Measurements from ENCODE around the gene LRRC45.

DNA sequence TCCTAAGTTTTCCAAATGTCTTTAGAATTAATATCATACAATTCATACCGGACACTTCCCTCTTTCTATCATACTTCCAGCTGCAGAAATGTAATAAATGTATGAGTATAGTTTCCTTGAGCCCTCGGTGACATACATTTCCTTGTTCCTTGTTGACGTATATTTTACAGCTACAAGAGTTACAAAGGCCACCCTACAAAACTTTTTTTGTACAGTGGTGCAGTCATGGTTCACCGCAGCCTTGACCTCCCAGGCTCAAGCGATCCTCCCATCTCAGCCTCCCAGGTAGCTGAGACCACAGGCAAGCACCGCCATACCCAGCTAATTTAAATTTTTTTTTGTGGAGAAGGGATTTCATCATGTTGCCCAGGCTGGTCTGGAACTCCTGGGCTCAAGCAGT lies 49.7 kb downstream of the LRRC45 start:
- TF ChIP-seq POLR2A (IDR thresholded peaks at IDR 0.05): no peak
- TF ChIP-seq, protein P1, sequence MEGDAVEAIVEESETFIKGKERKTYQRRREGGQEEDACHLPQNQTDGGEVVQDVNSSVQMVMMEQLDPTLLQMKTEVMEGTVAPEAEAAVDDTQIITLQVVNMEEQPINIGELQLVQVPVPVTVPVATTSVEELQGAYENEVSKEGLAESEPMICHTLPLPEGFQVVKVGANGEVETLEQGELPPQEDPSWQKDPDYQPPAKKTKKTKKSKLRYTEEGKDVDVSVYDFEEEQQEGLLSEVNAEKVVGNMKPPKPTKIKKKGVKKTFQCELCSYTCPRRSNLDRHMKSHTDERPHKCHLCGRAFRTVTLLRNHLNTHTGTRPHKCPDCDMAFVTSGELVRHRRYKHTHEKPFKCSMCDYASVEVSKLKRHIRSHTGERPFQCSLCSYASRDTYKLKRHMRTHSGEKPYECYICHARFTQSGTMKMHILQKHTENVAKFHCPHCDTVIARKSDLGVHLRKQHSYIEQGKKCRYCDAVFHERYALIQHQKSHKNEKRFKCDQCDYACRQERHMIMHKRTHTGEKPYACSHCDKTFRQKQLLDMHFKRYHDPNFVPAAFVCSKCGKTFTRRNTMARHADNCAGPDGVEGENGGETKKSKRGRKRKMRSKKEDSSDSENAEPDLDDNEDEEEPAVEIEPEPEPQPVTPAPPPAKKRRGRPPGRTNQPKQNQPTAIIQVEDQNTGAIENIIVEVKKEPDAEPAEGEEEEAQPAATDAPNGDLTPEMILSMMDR (IDR thresholded peaks at IDR 0.05): no peak
- TF ChIP-seq EP300 (IDR thresholded peaks at IDR 0.05): no peak
